K562 (cell line): Measurements from ENCODE around the gene SLC25A34. TPM values are rescaled to one million over a fixed set of nuclear protein-coding genes. Genes with fewer than 3 reads are reported as not detected.

Experiments used
- ATAC-seq: fragments of 200-7000 bp; cut with Tn5 transposase; 3 replicates; pipeline ENCODE4 v1.9.1; 2020; ENCODE audit warnings: moderate library complexity
- BruUV-seq: library from RNA; stranded (reverse); fragments of 400-500 nt; replicated peaks from 2 replicates; lab custom pipeline; 2021; lab: Mats Ljungman, UMichigan
- CTCF ChIA-PET: fragments of 300-600 bp; formaldehyde crosslinking; extraction: SDS; loops from one replicate; lab custom pipeline; 2021; ENCODE audit warnings: low intra/inter-chr PET ratio; lab: Yijun Ruan, JAX
- POLR2A ChIA-PET: fragments of 300-600, 350-650 bp; sonication (Branson Sonifier 250); formaldehyde crosslinking; extraction: SDS; loops from one replicate; lab custom pipeline; 2021; ENCODE audit warnings: antibody characterized with exemption, inconsistent platforms; lab: Yijun Ruan, JAX
- DNase-seq, 4 experiments: peaks; one replicate each; pipeline versions ENCODE4 v3.0.0 to v3.0.0-alpha.2; 2011 to 2018; ENCODE audit warnings: low spot score in 3 of 4, mixed read lengths in 3 of 4; ENCODE audit errors: extremely low read depth in 1 of 4
- FAIRE-seq: peaks from 2 replicates; lab custom pipeline; 2011; peaks lifted over from hg19 to GRCh38; lab: Jason Lieb, UNC
- H2AFZ ChIP-seq: 2 replicates; pipeline ENCODE4 v1.6.0; 2011; ENCODE audit warnings: low read depth, low read length, control low read depth, inconsistent platforms
- H3K27ac ChIP-seq: fragments of 200-600 bp; 3 replicates; pipeline ENCODE4 v1.8.0; 2011; ENCODE audit warnings: low read depth, mild to moderate bottlenecking, control low read depth, inconsistent platforms, low read length, moderate library complexity, mixed read lengths; ENCODE audit errors: extremely low read depth
- H3K27me3 ChIP-seq, 2 experiments: fragments of 300-600 bp in 1 of 2; 2 replicates in 1 of 2; 3 replicates in 1 of 2; pipeline versions ENCODE4 v1.6.0 to v1.8.0; 2011; ENCODE audit warnings: inconsistent platforms in 2 of 2, low read length in 2 of 2, mild to moderate bottlenecking in 1 of 2, mixed read lengths in 1 of 2, moderate library complexity in 1 of 2; ENCODE audit not compliant: control insufficient read depth in 2 of 2, insufficient read depth in 2 of 2
- H3K36me3 ChIP-seq: fragments of 300-600 bp; 3 replicates; pipeline ENCODE4 v1.8.0; 2011; ENCODE audit warnings: mild to moderate bottlenecking, low read length, inconsistent platforms; ENCODE audit not compliant: control insufficient read depth, insufficient read depth
- H3K4me1 ChIP-seq, 2 experiments: fragments of 200-600 bp in 1 of 2; replicated peaks in 1 of 2; 2 replicates in 1 of 2; 3 replicates in 1 of 2; pipeline versions ENCODE4 v1.5.1 to v1.8.0; 2011; ENCODE audit warnings: inconsistent platforms in 2 of 2, low read length in 2 of 2, mild to moderate bottlenecking in 1 of 2, mixed read lengths in 1 of 2, moderate library complexity in 1 of 2; ENCODE audit not compliant: control insufficient read depth in 2 of 2, insufficient read depth in 2 of 2
- H3K4me2 ChIP-seq: 2 replicates; pipeline ENCODE4 v1.6.1; 2011; ENCODE audit warnings: low read length, control low read depth, inconsistent platforms, mixed read lengths; ENCODE audit not compliant: insufficient read depth
- H3K4me3 ChIP-seq: fragments of 200-600 bp; sonication (generic), shearing (Covaris generic); 2 replicates; pipeline ENCODE4 v1.5.1; 2016; ENCODE audit warnings: control low read depth, inconsistent platforms
- H3K79me2 ChIP-seq: fragments of 200-600 bp; 3 replicates; pipeline ENCODE4 v1.8.0; 2011; ENCODE audit warnings: low read length, inconsistent platforms; ENCODE audit not compliant: control insufficient read depth, insufficient read depth
- H3K9ac ChIP-seq, 2 experiments: 2 replicates each; pipeline versions ENCODE4 v1.6.0 to v1.6.1; 2011; ENCODE audit warnings: low read depth in 2 of 2, low read length in 2 of 2, control low read depth in 1 of 2, inconsistent platforms in 1 of 2, mild to moderate bottlenecking in 1 of 2, mixed read lengths in 1 of 2; ENCODE audit not compliant: insufficient read depth in 1 of 2
- H3K9me1 ChIP-seq: one replicate; pipeline ENCODE4 v1.6.0; 2011; ENCODE audit warnings: inconsistent platforms, mild to moderate bottlenecking, low read length, moderate library complexity; ENCODE audit not compliant: control insufficient read depth, insufficient read depth
- H3K9me3 ChIP-seq: replicated peaks from 2 replicates; pipeline ENCODE4 v1.5.1; 2011; ENCODE audit warnings: low read depth, low read length, inconsistent platforms; ENCODE audit not compliant: control insufficient read depth, insufficient read depth
- H4K20me1 ChIP-seq: replicated peaks from 2 replicates; pipeline ENCODE4 v1.6.1; 2011; ENCODE audit warnings: low read length, inconsistent platforms, mixed read lengths; ENCODE audit not compliant: control insufficient read depth, insufficient read depth
- DPF2 ChIP-seq: fragments of 450-650 bp; IDR thresholded peaks from 2 replicates; pipeline ENCODE4 v1.6.1; 2016
- ELF1 ChIP-seq: fragments of 200-800 bp; sonication (Bioruptor generic); IDR thresholded peaks from 2 replicates; pipeline ENCODE4 v1.6.1; 2016; ENCODE audit warnings: missing genetic modification characterization, missing compliant biosample characterization
- NR0B1 ChIP-seq: fragments of 450-650 bp; IDR thresholded peaks from one replicate; pipeline ENCODE4 v1.6.1; 2018; ENCODE audit warnings: mild to moderate bottlenecking, moderate library complexity; ENCODE audit not compliant: partially characterized antibody
- RCOR1 ChIP-seq, 2 experiments: IDR thresholded peaks; 2 replicates each; pipeline ENCODE4 v1.6.1; 2012; ENCODE audit warnings: low read depth in 2 of 2, low read length in 2 of 2, borderline replicate concordance in 1 of 2, improper control_type of control experiment in 1 of 2
- SIRT6 ChIP-seq: IDR thresholded peaks from one replicate; pipeline ENCODE4 v1.6.1; 2012; ENCODE audit warnings: low read depth, mild to moderate bottlenecking, control low read depth, inconsistent platforms, low read length, moderate library complexity
- ZBTB17 ChIP-seq: fragments of 450-650 bp; formaldehyde crosslinking; IDR thresholded peaks from 2 replicates; pipeline ENCODE4 v1.4.0; 2020; ENCODE audit warnings: mild to moderate bottlenecking
- ZBTB33 ChIP-seq: sonication (generic); formaldehyde crosslinking; IDR thresholded peaks from 2 replicates; pipeline ENCODE4 v1.8.1; 2023; ENCODE audit warnings: mild to moderate bottlenecking, missing genetic modification reagents
- ZFPM2 ChIP-seq: fragments of 250-450 bp; sonication (Bioruptor Pico); IDR thresholded peaks from 2 replicates; pipeline ENCODE4 v1.5.1; 2022; ENCODE audit warnings: mild to moderate bottlenecking
- ZNF232 ChIP-seq: sonication (generic); formaldehyde crosslinking; IDR thresholded peaks from 2 replicates; pipeline ENCODE4 v1.8.0; 2022; ENCODE audit warnings: mild to moderate bottlenecking, missing genetic modification reagents
- ZNF318 ChIP-seq, 2 experiments: fragments of 450-650 bp; IDR thresholded peaks; 2 replicates each; pipeline ENCODE4 v1.6.1; 2016; ENCODE audit warnings: mild to moderate bottlenecking in 2 of 2, borderline replicate concordance in 1 of 2, low read depth in 1 of 2, moderate library complexity in 1 of 2
- WGBS: fragments of 100-300 bp; shearing (Covaris generic); methylation state at CpG from one replicate; pipeline ENCODE4 v1.1.6; 2016; ENCODE audit warnings: low coverage, mixed read lengths; ENCODE audit not compliant: insufficient coverage; ENCODE audit errors: missing lambda C conversion rate; 5-methylcytosine and 5-hydroxymethylcytosine counted together
- in situ Hi-C: fragments of 300-500 bp; cut with MboI; formaldehyde crosslinking; loops from 4 replicates; pipeline ENCODE4 v1.15.0; 2018; ENCODE audit warnings: inconsistent platforms, mixed read lengths
- intact Hi-C: fragments of 100-400 bp; cut with micrococcal nuclease; formaldehyde crosslinking; loops from 2 replicates; pipeline ENCODE4 v1.14.2; 2022
- polyA plus RNA-seq, 8 experiments: library from polyadenylated mRNA; depleted of rRNA in 4 of 8; stranded (reverse) in 5 of 8; unstranded in 3 of 8; fragments of >200 nt; fragmentation: Nextera tagmentation in 2 of 8; fragmentation: Illumina TruSeq in 1 of 8; extraction: Ambion mirVana in 2 of 8; extraction: Trizol in 1 of 8; gene quantifications; 2 replicates each; pipeline versions ENCODE4 v1.2.1 to v1.2.3, GENCODE V29; 2011 to 2014; ENCODE audit warnings: inconsistent platforms in 1 of 8, missing spikeins in 1 of 8
- total RNA-seq, 7 experiments: library from RNA; depleted of rRNA in 6 of 7; stranded (reverse); fragments of >200 nt in 6 of 7; fragmentation: Illumina TruSeq in 2 of 7; extraction: Trizol in 2 of 7; gene quantifications; 2 replicates each; pipeline versions ENCODE4 v1.2.1 to v1.2.3, GENCODE V29; 2011 to 2021; ENCODE audit warnings: low replicate concordance in 1 of 7

The SLC25A34 gene
- total and polyA plus RNA-seq, 9 of the 15 experiments (the other 6 are each of a cell fraction or from before 2014, with no cell fraction given): 0.01 to 0.57 (median 0.16) TPM

GRCh38 chr1:15692121-15692682, 43.9 kb upstream of the SLC25A34 start:
- Histone ChIP-seq H3K9me1 (no peaks in the 10 kb centered on the region), H3K4me2 (peak overlapping the region; percentile 65), H3K4me1 (peaks cover 13 to 22% of the 10 kb centered on the region in 2 experiments; a peak in 4 of 5 replicates), H3K79me2 (peaks cover 75% of the 10 kb centered on the region), H3K4me3 (no peak overlapping the region; the same call in 1 of the 2 replicates), H4K20me1 (no peaks in the 10 kb centered on the region; the same call in 1 of the 2 replicates), H3K27ac (peak overlapping the region; percentile 63), H3K9ac (peak overlapping the region; percentile 48 to 66; a peak in 3 of 4 replicates), H3K27me3 (no peaks in the 10 kb centered on the region), H3K36me3 (peaks cover 53% of the 10 kb centered on the region), H3K9me3 (no peaks in the 10 kb centered on the region; the same call in 1 of the 2 replicates), H2AFZ (peak overlapping the region; percentile 60)
- DNase-seq (peak; percentile 59 to 89 (median 74)), FAIRE-seq (peak; percentile 87), ATAC-seq (peak; percentile 97)
- POLR2A ChIA-PET: interaction anchor here (0.6 to 1.7 kb wide), 4 partner anchors 11 to 249 kb away, joined by 3 to 8 read pairs (median 4); no protein-coding TSS in a partner anchor
- in situ Hi-C loops (no loop called here), intact Hi-C loops (no loop called here)
- WGBS: 2% methylated on average over 5 of the region's 5 CpGs
- CTCF ChIA-PET: no interaction called here
- no TSS peak for BruUV-seq
- no peak for TF ChIP-seq ZNF232 (CRISPR knock-in tag)
- no peak for TF ChIP-seq ZBTB33 (CRISPR knock-in tag)
- no peak for TF ChIP-seq ZNF318 (IDR thresholded peaks at IDR 0.05; ENCODE audit: borderline replicate concordance in 1 of 2, low read depth in 1 of 2)
- TF ChIP-seq ZBTB17: no peak
- peak; percentile 75 for TF ChIP-seq ELF1 (tag)
- TF ChIP-seq NR0B1: no peak
- TF ChIP-seq DPF2: peak; percentile 62
- TF ChIP-seq ZFPM2 (CRISPR knock-in tag): no peak
- peak in 1 of 2 experiments; percentile 81; a peak in 1 of 4 replicates for TF ChIP-seq RCOR1 (IDR thresholded peaks at IDR 0.05; ENCODE audit: borderline replicate concordance in 1 of 2, low read depth in 2 of 2, low read length in 2 of 2)
- TF ChIP-seq SIRT6: no peak
